GM21825 (cell line): ENCODE measurements around the gene C1orf210.
A peak's percentile ranks its signal among the peaks of the same experiment; 100 is the strongest.

Experiments used
- ATAC-seq: cut with Tn5 transposase; IDR thresholded peaks from one replicate; pipeline ENCODE4 v1.9.1; 2021; ENCODE audit warnings: mild to moderate bottlenecking, moderate library complexity; ENCODE audit not compliant: unreplicated experiment

C1orf210 gene

DNA sequence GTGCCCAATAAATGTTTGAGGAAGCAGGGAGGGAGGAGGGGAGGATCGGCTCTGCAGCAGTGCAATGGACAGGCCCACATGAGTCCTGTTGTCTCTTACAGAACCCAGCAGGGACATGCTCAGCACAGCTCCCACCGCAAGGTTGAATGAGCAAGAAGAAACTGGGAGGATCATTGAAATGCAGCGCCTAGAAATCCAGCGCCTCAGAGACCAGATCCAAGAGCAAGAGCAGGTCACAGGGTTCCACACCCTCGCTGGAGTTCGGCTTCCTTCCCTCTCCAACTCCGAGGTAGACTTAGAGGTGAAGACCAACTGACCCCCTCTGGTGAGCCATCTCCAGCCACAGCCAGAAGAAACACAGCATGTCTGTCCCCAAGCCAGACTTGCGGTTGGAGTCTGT lies 31.5 kb downstream of the C1orf210 start:
- ATAC-seq = no peak

DNA sequence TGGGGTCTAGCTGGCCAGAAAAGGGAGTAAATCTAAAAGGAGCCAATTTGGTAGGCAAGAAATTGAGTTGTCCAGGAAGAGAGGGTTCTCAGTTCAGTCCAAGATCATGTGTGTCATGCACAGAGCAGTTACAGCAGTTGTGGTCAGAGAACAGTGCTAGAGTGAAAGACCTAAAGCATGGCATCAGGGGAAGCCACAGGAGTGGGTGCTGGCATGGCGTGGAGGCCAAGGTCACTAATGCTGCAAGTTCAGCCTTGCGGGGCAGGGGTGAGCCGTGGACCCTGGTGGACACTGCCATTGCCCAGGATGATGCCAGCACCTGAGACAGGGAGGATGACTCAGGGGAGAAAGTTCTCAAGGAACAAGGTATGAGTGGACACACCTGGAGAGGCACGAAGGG lies 32.2 kb downstream of the C1orf210 start:
- no peak for ATAC-seq

DNA sequence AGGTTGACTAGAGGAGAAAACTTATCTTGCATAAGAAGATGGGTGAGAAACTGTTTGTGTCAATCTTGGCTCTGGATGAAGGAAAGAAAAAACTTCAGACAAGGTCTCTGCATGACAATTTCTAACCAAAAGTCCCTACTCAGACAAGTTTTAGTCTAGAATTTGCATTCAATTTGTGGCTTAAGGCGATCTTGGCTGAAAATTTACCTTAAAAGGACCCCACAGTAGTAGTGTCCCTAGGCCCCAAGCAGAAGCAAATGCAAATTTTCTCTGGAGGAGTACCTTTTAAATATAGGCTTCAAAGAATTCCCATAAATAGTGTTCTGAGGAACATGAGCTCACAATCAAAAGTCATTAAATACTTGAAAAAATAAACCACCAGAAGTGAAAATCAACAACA lies 33.2 kb downstream of the C1orf210 start:
- ATAC-seq = no peak

DNA sequence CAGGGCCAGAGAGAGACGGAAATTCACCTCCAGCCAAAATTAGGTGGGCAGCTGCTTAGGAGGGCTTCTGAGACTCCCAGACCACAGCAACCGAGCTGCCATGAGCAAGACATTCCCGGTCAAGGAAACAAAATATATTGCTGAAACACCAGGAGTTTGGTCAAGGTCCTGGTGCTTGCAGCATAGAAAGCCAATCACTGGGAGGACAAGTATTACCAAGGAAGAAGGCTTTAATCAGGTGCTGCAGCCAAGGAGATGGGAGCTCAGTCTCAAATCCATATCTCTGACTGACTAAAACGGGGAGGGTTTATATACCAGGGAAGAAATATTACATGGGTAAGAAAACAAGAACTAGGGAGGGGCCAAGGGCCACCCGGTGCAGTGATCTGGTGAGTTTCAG lies 34.4 kb downstream of the C1orf210 start:
- ATAC-seq = no peak

DNA sequence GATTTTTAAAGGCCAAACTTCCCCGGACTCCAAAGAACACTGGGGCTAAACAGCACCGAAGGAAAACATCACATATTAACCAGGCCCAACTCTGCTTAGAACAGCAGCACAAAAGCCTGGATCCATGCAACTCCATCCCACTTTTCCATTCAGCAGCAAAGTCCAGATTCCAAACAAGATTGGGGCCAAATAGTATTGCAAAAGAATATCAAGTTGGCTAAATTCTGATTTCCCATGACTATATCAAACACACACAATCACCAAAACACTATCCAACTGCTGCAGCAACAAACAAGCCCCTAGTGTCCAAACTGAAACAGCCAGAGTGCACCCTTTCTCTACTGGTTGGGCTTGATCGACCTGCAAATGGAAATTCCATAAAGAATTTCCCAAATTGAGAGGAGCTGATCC lies 35.0 kb downstream of the C1orf210 start:
- no peak for ATAC-seq

DNA sequence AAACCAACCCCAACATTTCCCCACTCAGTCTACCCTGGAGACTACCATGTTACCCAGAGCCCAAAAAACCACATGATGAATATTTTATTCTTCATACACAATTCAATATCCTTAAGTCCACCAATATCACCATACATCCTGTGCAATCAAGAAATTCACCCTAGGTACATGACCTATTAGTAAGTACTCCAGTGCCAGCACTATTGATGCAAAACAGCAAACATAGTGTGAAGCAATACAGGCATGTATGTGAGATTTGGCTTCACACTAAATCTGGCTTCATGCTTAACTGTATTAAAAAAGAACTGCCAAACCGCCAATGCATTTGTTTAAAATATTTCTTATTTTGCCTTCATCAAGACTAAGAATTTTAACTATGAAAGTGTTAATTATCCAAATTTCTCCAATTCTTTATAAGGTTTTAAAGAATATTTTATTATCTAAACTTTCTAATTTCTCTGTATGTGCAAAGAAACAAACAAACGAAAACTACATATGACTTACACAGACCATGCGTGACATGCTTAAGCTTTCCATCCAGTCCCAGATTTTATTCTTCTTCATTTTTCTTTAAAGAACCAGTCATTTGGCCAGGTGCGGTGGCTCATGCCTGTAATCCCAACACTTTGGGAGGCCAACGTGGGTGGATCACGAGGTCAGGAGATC lies 38.0 kb downstream of the C1orf210 start:
- no peak for ATAC-seq

DNA sequence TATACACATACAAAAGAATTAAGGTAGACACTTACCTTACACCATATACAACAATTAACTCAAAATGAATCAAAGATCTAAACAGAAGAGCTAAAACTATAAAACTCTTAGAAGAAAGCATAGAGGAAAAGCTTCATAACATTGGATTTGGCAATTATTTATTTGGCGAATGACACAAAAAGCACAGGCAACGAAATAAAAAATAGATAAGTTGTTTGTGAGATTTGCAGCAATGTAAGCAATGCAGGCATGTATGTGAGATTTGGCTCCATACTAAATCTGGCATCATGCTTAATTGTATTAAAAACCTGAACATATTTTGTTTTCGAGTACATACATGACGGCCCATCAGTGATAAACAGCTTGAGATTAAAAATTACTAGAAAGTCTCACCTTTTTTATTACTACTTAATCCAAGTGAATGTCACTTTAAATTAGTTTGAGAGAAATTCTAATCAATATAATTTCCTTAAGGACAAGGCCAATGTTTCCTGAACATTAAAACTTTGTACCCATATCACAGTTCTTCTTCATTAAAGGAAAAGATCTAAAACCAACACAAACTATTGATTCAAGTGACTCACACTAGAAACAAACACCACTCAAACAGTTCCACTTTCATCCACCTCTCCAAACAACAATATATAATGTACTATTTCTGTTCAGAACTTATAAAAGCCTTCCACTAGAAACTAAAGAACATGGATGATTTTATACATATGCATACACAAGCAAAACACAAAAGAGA lies 38.7 kb downstream of the C1orf210 start:
- ATAC-seq = no peak

DNA sequence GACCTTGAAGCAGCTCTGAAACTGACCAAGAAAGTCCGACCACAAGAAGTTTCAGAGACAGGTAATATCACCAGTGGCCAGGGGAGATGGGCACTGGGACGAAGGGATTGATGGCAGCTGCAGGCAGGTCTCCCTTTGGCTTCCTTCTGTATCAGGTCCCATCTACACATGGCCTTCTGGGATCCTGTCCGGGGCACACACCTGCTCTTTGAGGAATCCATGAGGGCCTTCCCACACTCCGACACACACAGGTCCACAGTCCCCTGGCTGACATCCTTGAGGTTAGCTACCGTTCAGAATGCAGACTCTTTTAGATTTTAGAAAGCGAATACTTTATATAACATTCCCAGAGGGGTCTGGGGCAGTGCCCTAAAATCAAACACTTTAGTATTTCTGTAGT lies 42.1 kb downstream of the C1orf210 start:
- ATAC-seq = no peak

DNA sequence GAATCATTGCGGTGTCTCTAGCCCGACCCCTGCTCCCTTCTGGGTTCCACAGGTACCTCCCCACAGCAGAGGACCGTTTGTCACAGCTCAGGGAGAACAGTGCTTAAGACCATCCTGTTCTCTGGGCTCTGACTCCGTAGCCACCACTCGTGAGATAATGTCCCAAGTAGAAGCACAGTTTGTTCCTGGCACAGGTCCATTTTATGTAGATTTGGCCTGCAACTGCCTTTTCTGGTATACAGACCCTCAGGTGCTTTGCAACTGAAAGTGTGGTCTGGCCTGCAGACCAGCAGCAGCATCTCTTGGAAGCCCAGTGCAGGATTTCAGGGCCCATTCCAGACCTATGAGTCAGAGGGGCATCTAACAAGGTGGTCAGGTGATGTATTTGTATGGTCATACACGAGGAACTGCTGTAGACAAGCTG lies 44.0 kb downstream of the C1orf210 start:
- ATAC-seq = no peak

DNA sequence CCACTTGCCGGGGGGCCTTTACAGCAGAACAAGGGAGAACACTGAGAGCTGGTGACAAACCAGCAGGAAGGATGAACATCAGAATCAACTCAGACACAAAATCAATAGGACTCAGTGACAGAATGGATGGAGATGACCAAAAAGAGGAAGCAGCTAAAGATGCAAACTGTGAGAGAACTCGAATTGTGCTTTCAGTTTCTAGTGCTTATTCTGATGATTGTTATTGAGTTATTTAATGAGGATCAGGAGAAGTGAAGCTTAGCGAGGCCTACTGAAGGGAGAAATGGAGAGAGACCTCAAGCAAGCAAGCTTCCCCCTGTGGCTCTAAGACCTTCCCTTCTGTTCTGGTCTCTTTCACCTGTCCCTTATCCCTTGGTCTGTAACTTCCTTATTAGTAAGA lies 45.9 kb downstream of the C1orf210 start:
- peak; percentile 83 for ATAC-seq

DNA sequence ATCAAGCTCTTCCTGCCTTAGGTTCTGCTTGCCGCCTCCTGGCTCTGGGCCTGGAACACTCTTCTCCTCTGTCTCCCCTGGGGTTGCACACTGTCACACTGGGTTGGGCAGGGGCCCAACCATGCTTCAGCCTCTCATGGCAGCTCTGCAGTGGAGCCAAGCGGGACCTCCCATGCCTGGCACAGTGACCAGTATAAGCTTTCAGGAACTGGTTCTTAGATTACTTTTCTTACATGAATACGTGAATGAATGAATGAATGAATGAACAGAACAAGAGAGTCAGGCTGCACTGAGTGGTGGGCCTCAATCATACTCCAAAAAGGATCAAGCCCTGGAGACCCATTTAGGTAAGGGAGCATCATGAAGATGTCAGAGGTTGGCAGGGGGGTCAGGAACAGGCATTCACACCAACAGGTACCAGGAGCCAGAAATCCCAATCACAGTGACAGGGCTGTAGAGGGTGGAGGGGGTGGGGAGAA lies 46.4 kb downstream of the C1orf210 start:
- ATAC-seq = peak; percentile 35

DNA sequence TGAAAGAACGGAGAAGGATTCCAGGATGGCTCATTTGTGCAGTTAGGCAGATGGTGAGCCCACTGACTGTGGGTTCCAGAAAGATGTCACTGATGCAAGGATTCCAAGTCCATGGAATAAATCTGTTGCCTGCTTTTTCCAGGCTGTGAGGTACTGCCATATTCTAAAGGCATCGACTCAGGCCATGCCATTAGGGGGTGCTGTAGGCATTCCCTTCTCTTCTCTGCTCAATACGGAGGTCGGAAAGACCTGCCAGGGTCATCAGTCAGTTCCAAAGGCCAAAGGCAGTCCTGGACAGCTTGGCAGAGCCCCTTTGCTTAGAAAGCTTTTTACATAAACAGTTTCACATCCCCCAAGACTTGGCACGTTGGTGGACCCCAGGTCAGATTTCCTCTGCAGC lies 47.3 kb downstream of the C1orf210 start:
- ATAC-seq = no peak

DNA sequence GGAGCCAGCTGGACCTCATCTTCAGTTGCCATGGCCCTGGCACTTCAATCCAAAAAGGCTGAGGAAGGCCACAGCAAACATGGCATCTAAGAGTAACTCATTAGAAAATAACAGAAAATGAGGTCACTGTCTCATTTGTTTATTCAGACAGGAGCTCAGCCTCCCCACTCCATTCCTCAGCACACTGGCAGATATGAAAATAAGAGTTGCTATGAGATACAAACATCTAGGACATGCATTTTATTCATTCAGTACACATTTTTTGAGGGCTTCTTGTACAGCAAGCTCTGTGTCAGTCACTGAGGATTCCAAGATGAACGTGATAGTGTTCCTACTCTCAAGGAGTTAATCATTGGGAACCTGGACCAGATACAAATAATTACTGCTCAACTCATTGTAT lies 48.3 kb downstream of the C1orf210 start:
- ATAC-seq = no peak

DNA sequence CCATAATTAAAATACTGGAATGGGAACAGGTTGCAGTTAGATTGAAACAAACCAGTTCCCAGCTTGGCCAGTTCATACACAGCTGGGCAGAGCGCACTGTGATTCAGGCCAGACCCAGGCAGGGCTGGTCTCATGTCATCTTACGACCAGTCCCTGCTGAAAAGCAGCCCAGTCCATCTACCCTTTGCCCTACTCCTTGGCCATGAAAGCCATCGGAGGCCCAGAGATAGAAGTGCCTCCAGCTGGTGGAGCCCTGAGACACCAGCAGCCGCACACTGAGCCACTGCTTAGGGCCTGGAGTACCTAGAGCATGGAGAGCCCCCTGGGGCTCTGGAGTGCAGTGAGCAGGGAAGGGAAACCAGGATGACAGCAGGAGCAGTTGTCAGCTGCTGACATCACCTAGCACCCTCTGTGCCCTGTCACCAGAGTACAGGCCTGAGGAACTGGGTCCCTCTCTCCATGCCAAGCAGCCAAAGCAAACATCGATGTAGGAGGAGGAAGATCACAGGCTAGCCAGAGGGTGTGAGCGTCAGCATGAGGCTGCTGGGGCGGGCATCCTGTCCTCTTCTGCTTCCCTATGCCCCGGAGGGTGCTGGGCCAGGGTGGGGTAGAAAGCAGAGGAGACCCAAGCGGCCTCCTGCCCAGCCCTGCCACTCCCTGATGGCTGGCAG lies 49.8 kb downstream of the C1orf210 start:
- no peak for ATAC-seq

DNA sequence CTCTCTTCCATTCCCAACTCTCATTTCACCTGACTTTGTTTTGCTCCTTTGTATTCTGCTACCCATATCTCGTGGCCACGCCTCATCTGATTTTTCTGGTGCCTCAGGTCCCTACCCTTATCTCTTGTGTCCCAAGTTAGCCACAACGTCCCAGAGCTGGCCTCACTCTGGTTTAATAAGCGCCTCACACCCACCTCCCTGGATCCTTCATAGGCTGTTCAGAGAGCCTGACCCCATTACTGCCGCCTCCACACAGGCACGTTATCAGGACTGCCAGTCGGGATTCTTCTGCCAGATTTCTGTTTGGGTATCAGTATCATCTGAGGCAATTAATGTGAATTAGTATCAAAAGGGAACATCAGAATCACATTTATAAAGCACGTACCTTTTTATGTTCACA lies 50.3 kb downstream of the C1orf210 start:
- ATAC-seq = no peak

DNA sequence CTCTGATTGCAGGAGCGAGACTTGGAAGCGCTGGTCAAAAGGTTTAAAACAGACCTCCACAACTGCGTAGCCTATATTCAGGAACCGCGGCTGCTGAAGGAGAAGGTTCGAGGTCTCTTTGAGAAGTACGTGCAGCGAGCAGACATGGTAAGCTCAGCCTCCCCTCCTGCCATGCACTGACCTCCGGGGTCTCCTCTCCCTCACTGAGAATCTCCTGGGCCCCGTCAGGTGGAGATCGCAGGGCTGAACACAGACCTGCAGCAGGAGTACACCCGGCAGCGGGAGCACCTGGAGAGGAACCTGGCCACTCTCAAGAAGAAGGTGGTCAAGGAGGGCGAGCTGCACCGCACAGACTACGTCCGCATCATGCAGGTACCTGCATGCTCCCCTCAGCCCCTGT lies 51.1 kb downstream of the C1orf210 start:
- no peak for ATAC-seq

DNA sequence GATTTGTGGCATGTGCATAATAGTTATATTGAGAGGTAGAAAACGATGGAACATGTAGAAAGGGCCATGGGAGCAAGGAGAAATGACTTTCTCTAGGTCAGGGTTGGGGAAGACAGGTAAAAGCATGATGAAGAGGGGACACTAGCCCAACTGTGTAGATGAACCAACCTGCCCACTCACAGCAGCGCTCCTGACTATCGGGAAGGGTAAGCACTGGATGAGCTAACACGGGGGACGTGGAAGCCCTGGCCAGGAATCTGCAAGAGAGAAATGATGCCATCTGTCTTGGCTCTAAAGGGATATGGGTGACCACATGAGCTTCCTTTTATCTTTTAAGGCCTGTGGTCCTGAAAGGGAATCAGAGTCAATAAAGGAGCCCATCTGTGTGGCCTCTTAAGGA lies 51.8 kb downstream of the C1orf210 start:
- ATAC-seq = no peak

DNA sequence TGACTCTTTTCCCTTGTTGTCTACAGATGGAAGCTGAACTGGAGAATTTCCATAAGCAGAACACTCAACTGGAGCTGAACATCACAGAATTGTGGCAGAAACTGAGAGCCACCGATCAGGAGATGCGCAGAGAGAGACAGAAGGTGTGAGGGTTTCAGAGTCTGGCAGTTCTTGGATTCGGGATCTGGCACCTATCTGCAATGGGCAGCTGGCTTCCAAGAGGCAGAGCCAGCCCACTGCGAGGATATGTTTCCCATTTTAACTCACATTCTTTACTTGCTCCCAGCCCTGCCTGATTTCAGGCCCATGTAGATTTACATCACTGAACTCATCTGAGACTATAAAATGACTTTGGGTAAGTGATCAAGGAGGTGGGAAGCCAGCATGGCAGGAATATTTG lies 52.9 kb downstream of the C1orf210 start:
- no peak for ATAC-seq

DNA sequence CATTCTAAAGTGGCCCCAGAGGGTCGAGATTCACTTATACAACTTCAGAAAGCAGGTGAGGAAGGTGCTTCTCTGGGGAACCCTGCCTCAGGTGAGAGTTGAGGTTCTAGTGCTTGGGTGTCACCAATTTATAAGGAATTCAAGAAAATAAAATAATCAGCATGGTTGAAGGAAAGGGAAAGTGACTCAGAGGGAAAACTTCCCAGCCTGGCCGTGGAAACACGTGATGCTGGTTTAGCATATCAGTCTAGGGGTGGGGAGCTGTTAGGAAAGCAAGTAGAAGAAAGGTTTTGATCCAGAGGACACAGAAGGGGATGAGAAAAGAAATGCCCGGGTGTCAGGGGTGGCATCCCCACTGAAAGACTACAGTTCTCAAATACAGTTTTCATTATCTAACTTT lies 53.3 kb downstream of the C1orf210 start:
- no peak for ATAC-seq
